Activated CD8-positive, alpha-beta memory T cell treated with anti-CD3 and anti-CD28 coated beads, Interleukin-2, amount 50 U/mL, for 4 hours (primary cell): Measurements from ENCODE around the gene RNPS1.
"Not testable (repeated sequence)": the region's sequence is repeated elsewhere in the genome, so short reads cannot be mapped to it uniquely, and the experiment has no call there.

Experiments used
- DNase-seq: peaks from one replicate; pipeline ENCODE4 v3.0.0-alpha.2; 2020

RNPS1 gene

GRCh38 chr16:2282262-2282661 is 14.3 kb upstream of the RNPS1 start:
- no peak for DNase-seq

GRCh38 chr16:2280981-2281542 is 13.1 kb upstream of the RNPS1 start:
- DNase-seq = no peak

GRCh38 chr16:2280461-2280860 is 12.5 kb upstream of the RNPS1 start:
- no peak for DNase-seq

- DNase-seq = no peak
Measured at GRCh38 chr16:2278956-2279800, 11.3 kb upstream of the RNPS1 start.

- DNase-seq = no peak
Measured at GRCh38 chr16:2278272-2278608, 10.3 kb upstream of the RNPS1 start.

GRCh38 chr16:2277466-2278271 is 9.7 kb upstream of the RNPS1 start:
- DNase-seq = no peak

GRCh38 chr16:2276368-2277195 is 8.7 kb upstream of the RNPS1 start:
- DNase-seq = no peak

GRCh38 chr16:2275476-2276367 is 7.8 kb upstream of the RNPS1 start:
- no peak for DNase-seq

- DNase-seq = no peak
Measured at GRCh38 chr16:2273931-2274330, 6.0 kb upstream of the RNPS1 start.

GRCh38 chr16:2273484-2273883 is 5.6 kb upstream of the RNPS1 start:
- DNase-seq = no peak

GRCh38 chr16:2271848-2272461 is 4.0 kb upstream of the RNPS1 start:
- no peak for DNase-seq

- no peak for DNase-seq
Measured at GRCh38 chr16:2270588-2271470, 2.9 kb upstream of the RNPS1 start.

GRCh38 chr16:2270070-2270462 is 2.1 kb upstream of the RNPS1 start:
- DNase-seq = no peak

GRCh38 chr16:2267505-2267912 is 417 bp downstream of the RNPS1 start:
- DNase-seq = not testable (repeated sequence)

GRCh38 chr16:2266887-2267286 is 1.0 kb downstream of the RNPS1 start:
- DNase-seq = not testable (repeated sequence)

GRCh38 chr16:2263026-2263425 is 4.9 kb downstream of the RNPS1 start:
- DNase-seq = not testable (repeated sequence)

GRCh38 chr16:2260250-2260649 is 7.7 kb downstream of the RNPS1 start:
- no peak for DNase-seq

- DNase-seq = not testable (repeated sequence)
Measured at GRCh38 chr16:2258530-2258929, 9.4 kb downstream of the RNPS1 start.

GRCh38 chr16:2257726-2258125 is 10.2 kb downstream of the RNPS1 start:
- DNase-seq = no peak

GRCh38 chr16:2256531-2257140 is 11.3 kb downstream of the RNPS1 start:
- no peak for DNase-seq
